DND-41 (cell line): ENCODE results near the gene ELOA.
"Not testable (repeated sequence)": the region's sequence is repeated elsewhere in the genome, so short reads cannot be mapped to it uniquely, and the experiment has no call there.

Source experiments
- ATAC-seq: fragments of 200-7000 bp; cut with Tn5 transposase; 3 replicates; pipeline ENCODE4 v1.9.1; 2021; ENCODE audit warnings: low read depth; ENCODE audit not compliant: insufficient read depth
- DNase-seq: peaks from one replicate; pipeline ENCODE4 v3.0.0-alpha.2; 2020
- H2AFZ ChIP-seq: 2 replicates; pipeline ENCODE4 v1.6.0; 2012; ENCODE audit warnings: low read depth, low read length
- H3K27ac ChIP-seq: 2 replicates; pipeline ENCODE4 v1.5.1; 2012; ENCODE audit warnings: low read length, inconsistent platforms
- H3K27me3 ChIP-seq: fragments of 200-600 bp; sonication (generic); 2 replicates; pipeline ENCODE4 v1.6.0; 2012; ENCODE audit warnings: low read length, mild to moderate bottlenecking, inconsistent platforms; ENCODE audit not compliant: insufficient read depth, poor library complexity
- H3K36me3 ChIP-seq: 2 replicates; pipeline ENCODE4 v1.5.1; 2012; ENCODE audit warnings: low read length, inconsistent platforms; ENCODE audit not compliant: insufficient read depth
- H3K4me1 ChIP-seq: 2 replicates; pipeline ENCODE4 v1.5.1; 2012; ENCODE audit warnings: mild to moderate bottlenecking, low read length; ENCODE audit not compliant: insufficient read depth
- H3K4me2 ChIP-seq: 2 replicates; pipeline ENCODE4 v1.6.0; 2012; ENCODE audit warnings: mild to moderate bottlenecking, moderate library complexity, low read length, inconsistent platforms; ENCODE audit not compliant: insufficient read depth
- H3K4me3 ChIP-seq, 2 experiments: fragments of 200-600 bp in 1 of 2; shearing (Covaris generic) in 1 of 2; 2 replicates each; pipeline ENCODE4 v1.5.1; 2012 to 2016; ENCODE audit warnings: inconsistent platforms in 2 of 2, low read length in 2 of 2, mild to moderate bottlenecking in 2 of 2, low read depth in 1 of 2, moderate library complexity in 1 of 2
- H3K79me2 ChIP-seq: 2 replicates; pipeline ENCODE4 v1.6.0; 2012; ENCODE audit warnings: low read length, inconsistent platforms; ENCODE audit not compliant: insufficient read depth
- H3K9ac ChIP-seq: 2 replicates; pipeline ENCODE4 v1.6.0; 2012; ENCODE audit warnings: low read depth, mild to moderate bottlenecking, inconsistent platforms, low read length, moderate library complexity
- H3K9me3 ChIP-seq: 2 replicates; pipeline ENCODE4 v1.5.1; 2012; ENCODE audit warnings: low read length, moderate library complexity, mild to moderate bottlenecking, inconsistent platforms; ENCODE audit not compliant: insufficient read depth, severe bottlenecking
- H4K20me1 ChIP-seq: 2 replicates; pipeline ENCODE4 v1.6.0; 2012; ENCODE audit warnings: low read length; ENCODE audit not compliant: insufficient read depth
- CTCF ChIP-seq: IDR thresholded peaks from 2 replicates; pipeline ENCODE4 v1.5.1; 2012; ENCODE audit warnings: borderline replicate concordance, low read length, moderate library complexity, mild to moderate bottlenecking; ENCODE audit not compliant: poor library complexity, severe bottlenecking; ENCODE audit errors: extremely low read depth
- EZH2 ChIP-seq: IDR thresholded peaks from 3 replicates; pipeline ENCODE4 v1.6.1; 2012; ENCODE audit warnings: borderline replicate concordance, low read depth, mild to moderate bottlenecking, moderate library complexity, low read length, inconsistent platforms; ENCODE audit not compliant: severe bottlenecking

The ELOA gene

GRCh38 chr1:23777979-23778814 lies 34.9 kb downstream of the ELOA start, which contains the start of gene PITHD1:
PITHD1 (plus strand) TSS chr1:23778418; CDS start chr1:23778516, 98 bp downstream.
- no peaks in the 10 kb centered on the region for H3K9me3 ChIP-seq
- DNase-seq (peak; percentile 82), ATAC-seq (peak; percentile 86)
- H2AFZ ChIP-seq = peak within 1 kb of the TSS; percentile 96
- peaks cover 66% of the 10 kb centered on the region for H3K79me2 ChIP-seq
- peak within 1 kb of the TSS; percentile 89 for H3K27ac ChIP-seq
- peak within 1 kb of the TSS; percentile 95 for H3K4me2 ChIP-seq
- no peak for TF ChIP-seq CTCF
- TF ChIP-seq EZH2 = no peak
- peak within 1 kb of the TSS; percentile 93 to 99 for H3K4me3 ChIP-seq
- H3K4me1 ChIP-seq = peaks cover 29% of the 10 kb centered on the region
- peaks cover 29% of the 10 kb centered on the region for H3K36me3 ChIP-seq
- H3K27me3 ChIP-seq = no peaks in the 10 kb centered on the region
- peaks cover 18% of the 10 kb centered on the region for H4K20me1 ChIP-seq
- peak within 1 kb of the TSS; percentile 77 for H3K9ac ChIP-seq

GRCh38 chr1:23779826-23780371 lies 36.6 kb downstream of the ELOA start:
- Histone ChIP-seq H3K27me3 (no peaks in the 10 kb centered on the region), H3K4me1 (peaks cover 29% of the 10 kb centered on the region), H3K9me3 (no peaks in the 10 kb centered on the region), H3K27ac (no peak overlapping the region), H3K9ac (peak overlapping the region; percentile 77; the same call in 1 of the 2 replicates), H3K36me3 (peaks cover 44% of the 10 kb centered on the region), H4K20me1 (peaks cover 18% of the 10 kb centered on the region), H3K79me2 (peaks cover 74% of the 10 kb centered on the region), H3K4me2 (peak overlapping the region; percentile 94), H2AFZ (no peak overlapping the region), H3K4me3 (peak overlapping the region in 1 of 2 experiments; percentile 99; a peak in 1 of 4 replicates)
- TF ChIP-seq CTCF = no peak
- no peak for TF ChIP-seq EZH2
- no peak for ATAC-seq
- DNase-seq = no peak

- Histone ChIP-seq H3K36me3 (peaks cover 75% of the 10 kb centered on the region), H3K4me1 (peaks cover 17% of the 10 kb centered on the region), H4K20me1 (peaks cover 18% of the 10 kb centered on the region), H3K79me2 (peaks cover 52% of the 10 kb centered on the region)
- not testable (repeated sequence) for H2AFZ ChIP-seq, H3K27me3 ChIP-seq, H3K9me3 ChIP-seq, ATAC-seq, H3K4me3 ChIP-seq, H3K9ac ChIP-seq, H3K4me2 ChIP-seq, H3K27ac ChIP-seq, DNase-seq
Measured at GRCh38 chr1:23783141-23783540, 39.9 kb downstream of the ELOA start.

- ATAC-seq (no peak), DNase-seq (no peak)
- Histone ChIP-seq H3K27ac (no peak overlapping the region), H2AFZ (no peak overlapping the region), H3K4me3 (no peak overlapping the region), H3K27me3 (no peaks in the 10 kb centered on the region), H3K4me1 (peaks cover 6% of the 10 kb centered on the region), H3K79me2 (peaks cover 36% of the 10 kb centered on the region), H3K36me3 (peaks cover 69% of the 10 kb centered on the region), H3K9me3 (no peaks in the 10 kb centered on the region), H3K9ac (no peak overlapping the region), H3K4me2 (no peak overlapping the region), H4K20me1 (peaks cover 5% of the 10 kb centered on the region; the same call in 1 of the 2 replicates)
- no peak for TF ChIP-seq EZH2
- TF ChIP-seq CTCF = no peak
Measured at GRCh38 chr1:23784846-23785245, 41.6 kb downstream of the ELOA start.
